Lower lobe of right lung (tissue), 2 donors: Measurements from ENCODE around the gene BTBD6. TPM values are rescaled to one million over a fixed set of nuclear protein-coding genes. Genes with fewer than 3 reads are reported as not detected.

Source experiments
- ATAC-seq, 2 donors: fragments of 200-7000 bp; cut with Tn5 transposase; one replicate each; pipeline ENCODE4 v1.9.1; 2020 to 2022; ENCODE audit warnings: mild to moderate bottlenecking in 2 of 2, moderate library complexity in 2 of 2
- DNase-seq: peaks from one replicate; pipeline ENCODE4 v3.0.0-alpha.2; 2020
- H3K27ac ChIP-seq: fragments of 200-600 bp; one replicate; pipeline ENCODE4 v1.8.0; 2022
- H3K27me3 ChIP-seq: fragments of 200-600 bp; one replicate; pipeline ENCODE4 v1.8.0; 2022; ENCODE audit warnings: low read depth
- H3K36me3 ChIP-seq: fragments of 200-600 bp; one replicate; pipeline ENCODE4 v1.8.0; 2022; ENCODE audit warnings: mild to moderate bottlenecking
- H3K4me1 ChIP-seq: fragments of 200-600 bp; one replicate; pipeline ENCODE4 v1.8.0; 2022
- H3K4me3 ChIP-seq: fragments of 200-600 bp; one replicate; pipeline ENCODE4 v1.8.0; 2022; ENCODE audit warnings: mild to moderate bottlenecking
- H3K9me3 ChIP-seq: fragments of 200-600 bp; one replicate; pipeline ENCODE4 v1.8.0; 2022
- CTCF ChIP-seq: fragments of 200-600 bp; IDR thresholded peaks from one replicate; pipeline ENCODE4 v1.8.0; 2022; ENCODE audit warnings: antibody characterized with exemption, mild to moderate bottlenecking
- intact Hi-C: fragments of 100-400 bp; cut with DNase I; formaldehyde crosslinking; loops from one replicate; pipeline ENCODE4 v1.11.0; 2022
- total RNA-seq: library from RNA; stranded (reverse); fragmentation: NEBNext Ultra II Directional; extraction: Animal tissue kit (Norgen Biotek cat#: 25700); gene quantifications from one replicate; pipeline ENCODE4 v1.2.1, GENCODE V29; 2021
- donor health status: DM: no; HTN: yes; CAD: no; lungs with severe emphysema.

The BTBD6 gene
- total RNA-seq, 1 donor from 2014 or later = 53.0 TPM

- TF ChIP-seq CTCF = no peak
- no peak for ATAC-seq
- H3K4me3 ChIP-seq = no peak overlapping the region
- no peak overlapping the region for H3K27ac ChIP-seq
- no peaks in the 10 kb centered on the region for H3K27me3 ChIP-seq
- peaks cover 46% of the 10 kb centered on the region for H3K36me3 ChIP-seq
- DNase-seq = no peak
- no peaks in the 10 kb centered on the region for H3K9me3 ChIP-seq
- H3K4me1 ChIP-seq = peaks cover 18% of the 10 kb centered on the region
- intact Hi-C loops = no loop called here
Observed at GRCh38 chr14:105250008-105250366, 1.7 kb downstream of the BTBD6 start.

GRCh38 chr14:105250986-105251385 lies 2.7 kb downstream of the BTBD6 start:
- H3K9me3 ChIP-seq = no peaks in the 10 kb centered on the region
- no peak for TF ChIP-seq CTCF
- intact Hi-C loops = no loop called here
- peaks cover 46% of the 10 kb centered on the region for H3K36me3 ChIP-seq
- H3K4me1 ChIP-seq = peaks cover 18% of the 10 kb centered on the region
- ATAC-seq (no peak), DNase-seq (no peak)
- no peaks in the 10 kb centered on the region for H3K27me3 ChIP-seq
- H3K4me3 ChIP-seq = no peak overlapping the region
- no peak overlapping the region for H3K27ac ChIP-seq

GRCh38 chr14:105251920-105252319 lies 3.6 kb downstream of the BTBD6 start:
- no peak for DNase-seq

GRCh38 chr14:105252552-105253328 lies 4.4 kb downstream of the BTBD6 start:
- Histone ChIP-seq H3K4me1 (peaks cover 15% of the 10 kb centered on the region), H3K36me3 (peaks cover 46% of the 10 kb centered on the region), H3K27me3 (no peaks in the 10 kb centered on the region), H3K4me3 (no peak overlapping the region), H3K27ac (no peak overlapping the region), H3K9me3 (no peaks in the 10 kb centered on the region)
- ATAC-seq = no peak
- intact Hi-C loops = no loop called here
- TF ChIP-seq CTCF = no peak
- no peak for DNase-seq

More at GRCh38 chr14:105251920-105252319, 3.6 kb downstream of the BTBD6 start:
- no peak overlapping the region for H3K27ac ChIP-seq
- peaks cover 46% of the 10 kb centered on the region for H3K36me3 ChIP-seq
- no peak overlapping the region for H3K4me3 ChIP-seq
- H3K9me3 ChIP-seq = no peaks in the 10 kb centered on the region
- no peak for ATAC-seq
- intact Hi-C loops = no loop called here
- H3K27me3 ChIP-seq = no peaks in the 10 kb centered on the region
- TF ChIP-seq CTCF = no peak
- H3K4me1 ChIP-seq = peaks cover 18% of the 10 kb centered on the region

GRCh38 chr14:105253329-105253682 lies 5.0 kb downstream of the BTBD6 start:
- no peak overlapping the region for H3K4me3 ChIP-seq
- peaks cover 10% of the 10 kb centered on the region for H3K4me1 ChIP-seq
- no peaks in the 10 kb centered on the region for H3K27me3 ChIP-seq
- no peak overlapping the region for H3K27ac ChIP-seq
- DNase-seq (no peak), ATAC-seq (no peak)
- intact Hi-C loops = no loop called here
- TF ChIP-seq CTCF = no peak
- no peaks in the 10 kb centered on the region for H3K9me3 ChIP-seq
- peaks cover 46% of the 10 kb centered on the region for H3K36me3 ChIP-seq
